ENCODE data around the gene ARL4A. TPM values are rescaled to one million over a fixed set of nuclear protein-coding genes. Genes with fewer than 3 reads are reported as not detected.

Gene ARL4A
- total and polyA plus RNA-seq, 9 of the 15 experiments (the other 6 are each of a cell fraction or from before 2014, with no cell fraction given): 118 to 688 (median 172) TPM

GRCh38 chr7:12687718-12688171, 312 bp downstream of the ARL4A start (continued):
- TF ChIP-seq REST (IDR thresholded peaks at IDR 0.05; ENCODE audit: borderline replicate concordance) (no peak), REST (CRISPR knock-in tag; IDR thresholded peaks at IDR 0.05; ENCODE audit: low read depth) (no peak), MYBL2 (IDR thresholded peaks at IDR 0.05; ENCODE audit: low read depth) (no peak; the same call in none of the 2 replicates), MYBL2 (CRISPR knock-in tag; IDR thresholded peaks at IDR 0.05; ENCODE audit: borderline replicate concordance) (no peak), C11orf30 (IDR thresholded peaks at IDR 0.05; ENCODE audit: low read depth) (peak; percentile 90), ZBTB12 (CRISPR knock-in tag; IDR thresholded peaks at IDR 0.05) (no peak), SMAD3 (CRISPR knock-in tag; conservative IDR thresholded peaks at IDR 0.05) (no peak), SMAD4 (CRISPR knock-in tag; conservative IDR thresholded peaks at IDR 0.05) (no peak), PHF21A (IDR thresholded peaks at IDR 0.05; ENCODE audit: borderline replicate concordance, low read depth) (no peak), VEZF1 (CRISPR knock-in tag; IDR thresholded peaks at IDR 0.05) (no peak), HNRNPK (IDR thresholded peaks at IDR 0.05; ENCODE audit: low read depth, low read length, poor library complexity, severe bottlenecking) (no peak), ETS2 (tag; IDR thresholded peaks at IDR 0.05; ENCODE audit: borderline replicate concordance, poor library complexity, severe bottlenecking) (no peak), MAZ (CRISPR knock-in tag; conservative IDR thresholded peaks at IDR 0.05 in 1 of 2, IDR thresholded peaks at IDR 0.05 in 1 of 2) (no peak), EHMT2 (IDR thresholded peaks at IDR 0.05) (peak; percentile 75)
